Keratinocyte (primary cell): ENCODE measurements around the gene TUBB. TPM values are rescaled to one million over a fixed set of nuclear protein-coding genes. Genes with fewer than 3 reads are reported as not detected.

Experiments
- DNase-seq: peaks from one replicate; pipeline ENCODE4 v3.0.0-alpha.2; 2011; ENCODE audit warnings: low read depth, missing footprints, low spot score
- FAIRE-seq: peaks from 2 replicates; lab custom pipeline; 2011; peaks lifted over from hg19 to GRCh38; lab: Jason Lieb, UNC
- H2AFZ ChIP-seq: 2 replicates; pipeline ENCODE4 v1.6.0; 2012; ENCODE audit warnings: low read length, control low read depth, inconsistent platforms; ENCODE audit not compliant: control insufficient read depth
- H3K27ac ChIP-seq: 2 replicates; pipeline ENCODE4 v1.5.1; 2011; ENCODE audit warnings: low read length; ENCODE audit not compliant: control insufficient read depth, insufficient read depth
- H3K27me3 ChIP-seq: 3 replicates; pipeline ENCODE4 v1.6.0; 2011; ENCODE audit warnings: low read length; ENCODE audit not compliant: control insufficient read depth, insufficient read depth; ENCODE audit errors: extremely low read depth
- H3K36me3 ChIP-seq, 2 experiments: 2 replicates in 1 of 2; 3 replicates in 1 of 2; pipeline ENCODE4 v1.5.1; 2011; ENCODE audit warnings: low read length in 2 of 2, mild to moderate bottlenecking in 1 of 2; ENCODE audit not compliant: control insufficient read depth in 2 of 2, insufficient read depth in 2 of 2; ENCODE audit errors: extremely low read depth in 1 of 2
- H3K4me1 ChIP-seq: 3 replicates; pipeline ENCODE4 v1.5.1; 2011; ENCODE audit warnings: low read length; ENCODE audit not compliant: control insufficient read depth, insufficient read depth; ENCODE audit errors: extremely low read depth
- H3K4me2 ChIP-seq: 3 replicates; pipeline ENCODE4 v1.6.0; 2011; ENCODE audit warnings: low read depth, low read length; ENCODE audit not compliant: control insufficient read depth, insufficient read depth; ENCODE audit errors: extremely low read depth
- H3K4me3 ChIP-seq, 3 experiments: fragments of 200-600 bp in 1 of 3; sonication (generic) in 1 of 3; 2 replicates in 2 of 3; 3 replicates in 1 of 3; pipeline ENCODE4 v1.5.1; 2011 to 2016; ENCODE audit warnings: low read length in 3 of 3, mild to moderate bottlenecking in 3 of 3, control low read depth in 2 of 3, inconsistent platforms in 1 of 3, low read depth in 1 of 3, mixed read lengths in 1 of 3, mixed run types in 1 of 3, moderate library complexity in 1 of 3; ENCODE audit not compliant: control insufficient read depth in 2 of 3, insufficient read depth in 2 of 3; ENCODE audit errors: extremely low read depth in 1 of 3
- H3K79me2 ChIP-seq: 2 replicates; pipeline ENCODE4 v1.6.0; 2012; ENCODE audit warnings: low read length; ENCODE audit not compliant: control insufficient read depth, insufficient read depth
- H3K9ac ChIP-seq: 3 replicates; pipeline ENCODE4 v1.6.0; 2011; ENCODE audit warnings: low read length; ENCODE audit not compliant: control insufficient read depth, insufficient read depth; ENCODE audit errors: extremely low read depth
- H3K9me1 ChIP-seq: 3 replicates; pipeline ENCODE4 v1.6.0; 2011; ENCODE audit warnings: low read length; ENCODE audit not compliant: control insufficient read depth, insufficient read depth; ENCODE audit errors: extremely low read depth
- H3K9me3 ChIP-seq: 2 replicates; pipeline ENCODE4 v1.5.1; 2012; ENCODE audit warnings: low read depth, low read length; ENCODE audit not compliant: control insufficient read depth
- H4K20me1 ChIP-seq: 3 replicates; pipeline ENCODE4 v1.6.0; 2011; ENCODE audit warnings: low read length; ENCODE audit not compliant: control insufficient read depth, insufficient read depth; ENCODE audit errors: extremely low read depth
- EZH2 ChIP-seq: IDR thresholded peaks from one replicate; pipeline ENCODE4 v1.6.1; 2012; ENCODE audit warnings: inconsistent platforms, mild to moderate bottlenecking, low read length, moderate library complexity
- dilution Hi-C: fragments of 300-500 bp; cut with MboI; formaldehyde crosslinking; loops from one replicate; pipeline ENCODE4 v1.7.0; 2020; ENCODE audit warnings: low sequenced_read_pairs; ENCODE audit not compliant: extremely low pct_ligation_motif_present
- polyA plus RNA-seq, 5 experiments: library from polyadenylated mRNA; depleted of rRNA in 3 of 5; stranded (reverse) in 3 of 5; stranded (forward) in 1 of 5; unstranded in 1 of 5; fragments of >200 nt; gene quantifications; 1 replicate in 1 of 5; 2 replicates in 3 of 5; 3 replicates in 1 of 5; pipeline versions ENCODE4 v1.2.1 to v1.2.3, GENCODE V29; 2011 to 2012; ENCODE audit warnings: missing spikeins in 2 of 5, low read depth in 1 of 5, low replicate concordance in 1 of 5
- TF ChIP-seq, protein P1 (sequence below), 3 experiments: IDR thresholded peaks in 1 of 3; conservative IDR thresholded peaks in 1 of 3; optimal IDR thresholded peaks in 1 of 3; 2 replicates in 2 of 3; 3 replicates in 1 of 3; pipeline versions ENCODE3 to v1.5.1; 2011; ENCODE audit warnings: low read length in 3 of 3, mild to moderate bottlenecking in 3 of 3, moderate library complexity in 2 of 3, control low read depth in 1 of 3, inconsistent platforms in 1 of 3; ENCODE audit not compliant: insufficient read depth in 2 of 3; ENCODE audit errors: extremely low read depth in 1 of 3

Gene TUBB
- polyA plus RNA-seq, 1 donor (not counting 4 experiments of a cell fraction or from before 2014, with no cell fraction given): 1,159 TPM

DNA sequence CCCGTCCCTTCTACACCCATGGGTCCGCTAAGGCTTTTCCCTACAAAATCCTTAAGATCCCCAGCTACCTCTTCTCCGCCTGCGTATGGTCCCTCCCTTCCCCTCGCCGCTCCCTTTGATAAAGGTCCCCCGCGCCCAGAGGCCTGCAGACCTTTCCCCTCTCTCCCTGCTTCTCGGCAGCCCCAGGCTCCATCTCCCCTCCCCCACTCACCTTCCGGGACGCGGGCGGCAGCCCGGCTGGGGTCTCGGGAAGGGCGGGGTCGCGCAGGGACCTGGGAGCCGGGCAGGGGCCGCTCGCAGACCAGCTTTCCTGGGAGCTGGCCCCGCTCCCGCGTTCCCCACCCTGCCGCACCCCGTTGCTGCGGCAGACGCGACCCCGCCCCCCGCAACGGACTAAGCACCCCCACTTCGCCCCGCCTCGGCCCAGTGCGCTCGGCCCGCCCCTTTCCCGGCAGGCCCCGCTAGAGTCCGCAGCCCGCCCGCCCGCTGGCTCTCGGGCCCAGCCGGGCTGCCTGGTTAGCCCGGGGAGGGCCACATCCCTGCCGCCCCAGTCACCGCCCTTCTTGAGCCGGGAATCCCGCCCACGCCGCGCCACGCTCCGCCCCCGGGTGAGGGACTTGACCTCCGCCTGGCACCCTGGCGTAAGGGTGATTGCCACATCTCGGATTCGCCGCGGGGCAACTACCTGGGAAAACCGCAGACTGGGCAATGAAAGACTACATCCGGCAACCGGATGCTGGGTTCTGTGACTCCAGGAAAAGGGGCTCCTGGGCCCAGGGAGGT is 22.4 kb downstream of the TUBB start, which contains the start of gene FLOT1:
FLOT1 (minus strand) TSS at position 372 of the 783 bp plus-strand sequence. CDS start 498 bp downstream, outside the sequence.
- no peaks in the 10 kb centered on the region for H3K27me3 ChIP-seq
- TF ChIP-seq EZH2: no peak
- TF ChIP-seq, protein P1, sequence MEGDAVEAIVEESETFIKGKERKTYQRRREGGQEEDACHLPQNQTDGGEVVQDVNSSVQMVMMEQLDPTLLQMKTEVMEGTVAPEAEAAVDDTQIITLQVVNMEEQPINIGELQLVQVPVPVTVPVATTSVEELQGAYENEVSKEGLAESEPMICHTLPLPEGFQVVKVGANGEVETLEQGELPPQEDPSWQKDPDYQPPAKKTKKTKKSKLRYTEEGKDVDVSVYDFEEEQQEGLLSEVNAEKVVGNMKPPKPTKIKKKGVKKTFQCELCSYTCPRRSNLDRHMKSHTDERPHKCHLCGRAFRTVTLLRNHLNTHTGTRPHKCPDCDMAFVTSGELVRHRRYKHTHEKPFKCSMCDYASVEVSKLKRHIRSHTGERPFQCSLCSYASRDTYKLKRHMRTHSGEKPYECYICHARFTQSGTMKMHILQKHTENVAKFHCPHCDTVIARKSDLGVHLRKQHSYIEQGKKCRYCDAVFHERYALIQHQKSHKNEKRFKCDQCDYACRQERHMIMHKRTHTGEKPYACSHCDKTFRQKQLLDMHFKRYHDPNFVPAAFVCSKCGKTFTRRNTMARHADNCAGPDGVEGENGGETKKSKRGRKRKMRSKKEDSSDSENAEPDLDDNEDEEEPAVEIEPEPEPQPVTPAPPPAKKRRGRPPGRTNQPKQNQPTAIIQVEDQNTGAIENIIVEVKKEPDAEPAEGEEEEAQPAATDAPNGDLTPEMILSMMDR (optimal IDR thresholded peaks at IDR 0.05 in 1 of 3, IDR thresholded peaks at IDR 0.05 in 1 of 3, conservative IDR thresholded peaks at IDR 0.05 in 1 of 3; ENCODE audit: extremely low read depth in 1 of 3, insufficient read depth in 2 of 3, low read length in 3 of 3): no peak
- H3K4me1 ChIP-seq: peaks cover 32% of the 10 kb centered on the region
- DNase-seq: peak; percentile 77
- peaks cover 7 to 18% of the 10 kb centered on the region in 2 experiments for H3K36me3 ChIP-seq
- H3K4me2 ChIP-seq: peak within 1 kb of the TSS; percentile 72
- FAIRE-seq: no peak
- H3K27ac ChIP-seq: peak within 1 kb of the TSS; percentile 93
- H3K4me3 ChIP-seq: peak within 1 kb of the TSS; percentile 71 to 98 (median 85)
- H3K9me3 ChIP-seq: no peaks in the 10 kb centered on the region
- H4K20me1 ChIP-seq: peaks cover 11% of the 10 kb centered on the region
- H3K79me2 ChIP-seq: peaks cover 10% of the 10 kb centered on the region
- H3K9ac ChIP-seq: peak within 1 kb of the TSS; percentile 97
- H3K9me1 ChIP-seq: no peaks in the 10 kb centered on the region
- dilution Hi-C loops: no loop called here
- H2AFZ ChIP-seq: no peak within 1 kb of the TSS

- H3K4me2 ChIP-seq: peak overlapping the region; percentile 72
- dilution Hi-C loops: no loop called here
- no peak overlapping the region for H2AFZ ChIP-seq
- TF ChIP-seq EZH2: no peak
- TF ChIP-seq, protein P1 (optimal IDR thresholded peaks at IDR 0.05 in 1 of 3, IDR thresholded peaks at IDR 0.05 in 1 of 3, conservative IDR thresholded peaks at IDR 0.05 in 1 of 3; ENCODE audit: extremely low read depth in 1 of 3, insufficient read depth in 2 of 3, low read length in 3 of 3): no peak
- peaks cover 35% of the 10 kb centered on the region for H3K4me1 ChIP-seq
- no peaks in the 10 kb centered on the region for H3K9me1 ChIP-seq
- H3K9me3 ChIP-seq: no peaks in the 10 kb centered on the region
- H3K9ac ChIP-seq: peak overlapping the region; percentile 97
- no peak for DNase-seq
- peak overlapping the region; percentile 71 to 98 (median 85) for H3K4me3 ChIP-seq
- peak overlapping the region; percentile 93 for H3K27ac ChIP-seq
- H3K79me2 ChIP-seq: peaks cover 10% of the 10 kb centered on the region
- no peak for FAIRE-seq
- peaks cover 7 to 18% of the 10 kb centered on the region in 2 experiments for H3K36me3 ChIP-seq
- no peaks in the 10 kb centered on the region for H3K27me3 ChIP-seq
- peaks cover 11% of the 10 kb centered on the region for H4K20me1 ChIP-seq
Measured at GRCh38 chr6:30743099-30744053, 23.2 kb downstream of the TUBB start.
